ENCODE data around the gene CCNF.

Gene CCNF

DNA sequence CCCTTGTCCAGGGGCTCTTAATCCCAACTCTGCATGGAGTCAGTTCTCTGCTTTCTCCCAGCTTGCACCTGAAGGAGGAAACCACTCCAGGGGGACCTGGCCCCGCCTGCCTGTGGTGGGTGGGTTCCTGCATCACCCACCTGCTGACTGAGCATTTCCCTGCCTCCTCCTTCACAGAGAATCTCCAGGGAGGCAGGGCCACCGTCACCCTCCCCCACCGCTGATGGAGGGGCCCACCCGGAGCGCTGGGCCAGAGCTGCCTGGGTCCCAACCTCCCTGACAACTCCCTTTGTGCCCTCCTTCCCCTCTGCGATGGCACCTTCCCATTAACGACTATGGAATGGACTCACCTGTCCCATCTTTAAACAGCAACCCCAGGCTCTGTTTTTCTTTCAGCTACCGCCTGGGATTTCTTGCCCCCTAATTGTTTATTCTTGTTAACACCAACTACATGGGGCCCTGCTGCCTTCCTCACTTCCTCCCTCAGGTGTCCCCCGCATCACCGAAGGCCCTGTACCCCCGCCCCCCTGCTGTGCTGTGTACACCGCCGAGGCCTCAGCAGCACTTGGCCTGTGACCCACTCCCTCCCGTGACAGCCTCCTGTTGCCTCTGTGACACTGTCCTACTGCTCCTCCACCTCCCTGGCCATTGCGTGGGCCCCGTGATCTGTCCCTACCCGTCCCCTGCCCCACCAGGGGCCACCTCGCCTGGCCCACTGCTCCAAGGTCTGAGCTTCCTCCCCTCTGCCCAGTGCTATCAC, 29.8 kb downstream of the CCNF start:
- peaks cover 14% of the 10 kb centered on the region for H3K36me3 Mint-ChIP-seq (ENCODE audit: low read depth)
- H3K27ac Mint-ChIP-seq, result peak overlapping the region; percentile 90
- peak overlapping the region; percentile 92 for H3K4me3 Mint-ChIP-seq
- peaks cover 5% of the 10 kb centered on the region for H3K4me1 Mint-ChIP-seq (ENCODE audit: low read depth)
- no peaks in the 10 kb centered on the region for H3K27me3 Mint-ChIP-seq (ENCODE audit: low read depth)
- H3K9me3 Mint-ChIP-seq, result no peaks in the 10 kb centered on the region

GRCh38 chr16:2459647-2460390, 30.6 kb downstream of the CCNF start, which contains the start of gene TEDC2:
TEDC2 (plus strand) TSS chr16:2460109; CDS start chr16:2460145, 36 bp downstream.
- H3K27ac Mint-ChIP-seq, result peak within 1 kb of the TSS; percentile 90
- H3K36me3 Mint-ChIP-seq (ENCODE audit: low read depth), result peaks cover 13% of the 10 kb centered on the region

GRCh38 chr16:2460391-2460713, 31.1 kb downstream of the CCNF start:
- H3K4me3 Mint-ChIP-seq, result no peak overlapping the region
- peaks cover 9% of the 10 kb centered on the region for H3K36me3 Mint-ChIP-seq (ENCODE audit: low read depth)
- H3K27me3 Mint-ChIP-seq (ENCODE audit: low read depth), result no peaks in the 10 kb centered on the region
- H3K4me1 Mint-ChIP-seq (ENCODE audit: low read depth), result peaks cover 5% of the 10 kb centered on the region
- H3K27ac Mint-ChIP-seq, result no peak overlapping the region
- H3K9me3 Mint-ChIP-seq, result no peaks in the 10 kb centered on the region

More at GRCh38 chr16:2459647-2460390, 30.6 kb downstream of the CCNF start, which contains the start of gene TEDC2:
- Mint-ChIP-seq H3K9me3 (no peaks in the 10 kb centered on the region), H3K4me3 (peak within 1 kb of the TSS; percentile 92), H3K27me3 (ENCODE audit: low read depth) (no peaks in the 10 kb centered on the region), H3K4me1 (ENCODE audit: low read depth) (peaks cover 5% of the 10 kb centered on the region)

DNA sequence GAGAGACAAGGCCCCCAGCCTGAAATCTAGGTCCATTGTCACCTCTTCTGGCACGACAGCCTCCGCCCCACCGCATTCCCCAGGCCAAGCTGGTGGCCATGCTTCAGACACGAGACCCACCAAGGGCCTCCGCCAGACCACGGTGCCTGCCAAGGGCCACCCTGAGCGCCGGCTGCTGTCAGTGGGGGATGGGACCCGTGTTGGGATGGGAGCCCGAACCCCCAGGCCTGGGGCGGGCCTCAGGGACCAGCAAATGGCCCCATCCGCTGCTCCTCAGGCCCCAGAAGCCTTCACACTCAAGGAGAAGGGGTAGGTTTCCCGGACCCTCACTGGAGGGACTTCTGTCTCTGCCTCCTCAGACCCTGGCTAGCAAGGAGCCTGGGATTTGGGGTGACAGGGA, 31.7 kb downstream of the CCNF start:
- H3K4me1 Mint-ChIP-seq (ENCODE audit: low read depth), result peaks cover 5% of the 10 kb centered on the region
- H3K4me3 Mint-ChIP-seq, result peak overlapping the region; percentile 37
- H3K36me3 Mint-ChIP-seq (ENCODE audit: low read depth), result peaks cover 8% of the 10 kb centered on the region
- no peaks in the 10 kb centered on the region for H3K27me3 Mint-ChIP-seq (ENCODE audit: low read depth)
- H3K9me3 Mint-ChIP-seq, result no peaks in the 10 kb centered on the region
- H3K27ac Mint-ChIP-seq, result no peak overlapping the region

GRCh38 chr16:2462031-2462866, 33.0 kb downstream of the CCNF start:
- Mint-ChIP-seq H3K36me3 (ENCODE audit: low read depth) (peaks cover 6% of the 10 kb centered on the region), H3K4me3 (no peak overlapping the region), H3K4me1 (ENCODE audit: low read depth) (peaks cover 5% of the 10 kb centered on the region), H3K9me3 (no peaks in the 10 kb centered on the region), H3K27ac (no peak overlapping the region), H3K27me3 (ENCODE audit: low read depth) (peaks cover 2% of the 10 kb centered on the region)

DNA sequence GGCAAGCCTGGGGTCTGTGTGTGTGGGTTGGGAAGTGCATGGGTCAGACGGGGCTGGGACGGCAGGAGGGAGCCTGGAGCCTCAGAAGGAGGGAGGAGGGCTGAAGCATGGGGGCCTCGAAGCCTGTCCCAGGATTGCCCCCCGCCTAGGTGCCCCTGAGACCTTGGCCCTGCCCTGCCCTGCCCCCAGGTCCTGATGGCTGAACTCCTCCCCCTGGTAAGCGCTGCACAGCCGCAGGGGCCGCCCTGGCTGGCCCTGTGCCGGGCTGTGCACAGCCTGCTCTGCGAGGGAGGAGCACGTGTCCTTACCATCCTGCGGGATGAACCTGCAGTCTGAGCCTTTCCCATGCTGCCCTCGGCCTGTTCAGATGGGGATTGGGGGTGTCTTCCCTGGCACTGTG, 35.1 kb downstream of the CCNF start:
- H3K27ac Mint-ChIP-seq, result no peak overlapping the region
- H3K27me3 Mint-ChIP-seq (ENCODE audit: low read depth), result peaks cover 10% of the 10 kb centered on the region
- H3K36me3 Mint-ChIP-seq (ENCODE audit: low read depth), result peaks cover 3% of the 10 kb centered on the region
- H3K9me3 Mint-ChIP-seq, result no peaks in the 10 kb centered on the region
- no peak overlapping the region for H3K4me3 Mint-ChIP-seq
- H3K4me1 Mint-ChIP-seq (ENCODE audit: low read depth), result peaks cover 5% of the 10 kb centered on the region

DNA sequence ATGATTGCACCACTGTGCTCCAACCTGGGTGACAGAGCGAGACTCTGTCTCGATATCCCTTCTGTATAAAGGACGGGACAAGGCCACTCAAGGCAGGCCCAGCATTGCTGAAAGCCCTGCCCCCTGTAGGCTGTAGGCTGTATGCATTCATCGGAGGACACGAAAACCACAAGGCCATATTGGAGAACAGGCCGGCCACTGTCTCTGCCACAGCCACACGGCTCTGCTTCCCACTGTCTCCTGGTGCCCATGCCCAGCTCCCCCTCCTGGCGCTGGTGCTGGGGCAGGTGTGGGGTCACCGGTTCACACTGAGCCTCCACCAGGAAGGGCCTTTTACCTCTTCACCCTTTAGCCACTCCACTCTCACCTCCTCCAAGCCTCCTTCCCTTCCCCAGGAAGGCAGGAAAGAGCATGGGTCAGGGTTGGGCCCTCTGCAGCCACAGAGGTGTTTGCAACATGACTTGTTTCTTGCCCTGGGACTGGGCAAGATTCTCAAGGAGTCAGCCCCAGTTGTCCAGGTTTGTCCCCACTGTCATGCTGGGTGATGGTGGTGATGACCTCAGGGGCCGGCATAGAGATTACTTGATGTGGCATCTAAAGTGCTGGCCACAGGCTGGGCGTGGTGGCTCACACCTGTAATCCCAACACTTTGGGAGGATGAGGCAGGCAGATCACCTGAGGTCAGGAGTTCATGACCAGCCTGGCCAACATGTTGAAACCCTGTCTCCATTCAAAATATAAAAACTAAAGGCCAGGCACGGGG, 36.6 kb downstream of the CCNF start:
- no peak overlapping the region for H3K4me3 Mint-ChIP-seq
- no peak overlapping the region for H3K27ac Mint-ChIP-seq
- H3K27me3 Mint-ChIP-seq (ENCODE audit: low read depth), result peaks cover 23% of the 10 kb centered on the region
- no peaks in the 10 kb centered on the region for H3K9me3 Mint-ChIP-seq
- no peaks in the 10 kb centered on the region for H3K4me1 Mint-ChIP-seq (ENCODE audit: low read depth)
- H3K36me3 Mint-ChIP-seq (ENCODE audit: low read depth), result no peaks in the 10 kb centered on the region

GRCh38 chr16:2466667-2467527, 37.6 kb downstream of the CCNF start:
- H3K4me1 Mint-ChIP-seq (ENCODE audit: low read depth), result no peaks in the 10 kb centered on the region
- H3K4me3 Mint-ChIP-seq, result no peak overlapping the region
- H3K27me3 Mint-ChIP-seq (ENCODE audit: low read depth), result peaks cover 23% of the 10 kb centered on the region
- no peaks in the 10 kb centered on the region for H3K36me3 Mint-ChIP-seq (ENCODE audit: low read depth)
- no peak overlapping the region for H3K27ac Mint-ChIP-seq
- no peaks in the 10 kb centered on the region for H3K9me3 Mint-ChIP-seq

DNA sequence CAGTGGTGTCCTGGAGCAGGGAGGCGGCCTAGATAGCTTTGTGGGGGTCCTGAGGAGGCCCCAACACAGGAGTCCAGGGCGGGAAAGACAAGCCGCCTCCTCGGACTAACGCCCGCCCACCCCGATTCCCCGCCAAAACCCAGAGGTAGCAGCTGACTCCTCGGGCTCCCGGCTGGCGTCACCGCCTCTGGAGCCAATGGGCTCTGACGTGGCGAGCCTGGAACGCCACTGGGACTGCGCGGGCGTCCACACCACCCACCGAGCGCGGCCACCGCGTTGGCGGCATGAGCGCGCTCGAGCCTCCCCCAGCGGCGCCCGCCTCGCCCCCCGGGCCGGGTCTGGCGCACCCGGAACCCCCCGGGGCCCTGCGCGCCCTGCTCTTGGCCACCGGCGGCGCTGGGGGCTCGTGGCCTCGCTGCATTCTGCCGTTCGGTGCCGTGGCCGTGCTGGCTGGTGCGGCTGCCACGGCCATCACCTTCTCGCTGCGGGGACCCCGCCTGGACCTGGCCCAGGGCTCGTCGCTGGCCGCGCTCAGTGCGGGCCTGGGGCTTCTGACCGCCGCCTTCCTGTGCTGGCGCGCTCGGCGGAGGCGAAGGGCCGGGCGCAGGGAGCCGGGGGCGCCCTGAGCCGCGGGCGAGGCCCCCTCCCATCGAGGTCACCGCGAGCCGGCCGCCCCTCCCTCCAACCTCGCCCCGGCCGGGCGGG, 38.4 kb downstream of the CCNF start:
- Mint-ChIP-seq H3K9me3 (no peaks in the 10 kb centered on the region), H3K27me3 (ENCODE audit: low read depth) (peaks cover 24% of the 10 kb centered on the region), H3K4me1 (ENCODE audit: low read depth) (no peaks in the 10 kb centered on the region), H3K27ac (no peak overlapping the region), H3K4me3 (no peak overlapping the region), H3K36me3 (ENCODE audit: low read depth) (no peaks in the 10 kb centered on the region)

DNA sequence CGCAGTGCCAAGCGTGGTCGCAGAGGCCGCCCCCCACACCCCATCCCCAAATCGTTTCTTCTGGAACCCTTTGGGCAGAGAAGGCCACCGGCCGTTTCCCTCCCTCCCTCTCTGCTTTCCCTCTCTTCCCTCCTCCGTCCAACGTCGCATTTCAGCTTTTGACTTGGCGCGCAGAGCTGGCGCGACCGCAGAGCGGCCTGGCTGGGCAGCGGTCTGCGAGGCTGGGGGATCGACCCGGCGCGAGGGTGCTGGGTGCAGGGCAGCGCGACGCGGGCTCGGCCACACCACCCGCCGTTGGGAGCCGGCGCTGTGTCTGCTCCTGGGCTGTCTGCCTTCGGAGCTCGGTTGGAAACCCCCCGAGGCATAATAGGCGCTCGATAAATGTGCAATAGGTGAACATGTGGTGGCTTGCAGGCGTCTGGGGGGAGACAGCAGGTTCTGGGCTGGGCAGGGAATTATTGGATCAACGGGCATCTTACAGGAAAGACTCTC, 39.0 kb downstream of the CCNF start:
- peak overlapping the region; percentile 40 for H3K4me3 Mint-ChIP-seq
- H3K9me3 Mint-ChIP-seq, result no peaks in the 10 kb centered on the region
- no peak overlapping the region for H3K27ac Mint-ChIP-seq
- no peaks in the 10 kb centered on the region for H3K36me3 Mint-ChIP-seq (ENCODE audit: low read depth)
- peaks cover 30% of the 10 kb centered on the region for H3K27me3 Mint-ChIP-seq (ENCODE audit: low read depth)
- H3K4me1 Mint-ChIP-seq (ENCODE audit: low read depth), result peaks cover 4% of the 10 kb centered on the region

DNA sequence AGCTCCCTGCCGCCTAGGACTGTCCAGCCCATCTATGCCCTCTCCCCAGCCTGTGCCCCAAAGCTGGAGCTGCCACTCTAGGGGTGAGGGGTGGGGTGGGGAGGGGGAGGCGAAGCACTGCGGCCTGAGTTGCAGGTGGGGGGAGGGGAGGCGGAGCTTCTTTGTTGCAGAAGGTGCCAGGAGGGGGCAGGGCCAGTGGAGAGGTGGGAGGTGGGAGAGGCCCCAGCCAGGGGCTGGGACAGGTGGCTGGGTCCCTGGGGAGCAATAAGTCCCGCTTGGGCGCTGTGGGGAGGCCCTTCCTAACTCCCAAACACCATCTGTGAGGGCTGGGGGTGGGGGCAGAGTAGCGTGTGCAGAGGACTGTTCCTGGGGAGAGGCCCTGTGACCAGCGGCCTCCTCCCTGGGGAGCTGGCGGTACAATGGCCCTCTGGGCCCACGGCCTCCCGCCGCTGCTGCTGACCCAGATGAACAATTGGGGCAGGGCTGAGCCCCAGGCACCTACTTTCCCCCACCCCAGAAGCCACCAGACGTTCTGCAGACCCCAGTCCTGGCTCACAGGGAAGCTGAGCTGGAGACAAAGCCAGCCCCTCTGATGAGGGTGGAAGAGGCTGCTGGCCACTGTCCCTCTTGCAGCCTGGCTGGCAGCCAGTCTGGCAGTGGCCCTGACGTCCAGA, 39.6 kb downstream of the CCNF start:
- Mint-ChIP-seq H3K9me3 (no peaks in the 10 kb centered on the region), H3K4me1 (ENCODE audit: low read depth) (peaks cover 5% of the 10 kb centered on the region), H3K27ac (no peak overlapping the region), H3K27me3 (ENCODE audit: low read depth) (peaks cover 32% of the 10 kb centered on the region), H3K36me3 (ENCODE audit: low read depth) (no peaks in the 10 kb centered on the region), H3K4me3 (no peak overlapping the region)

DNA sequence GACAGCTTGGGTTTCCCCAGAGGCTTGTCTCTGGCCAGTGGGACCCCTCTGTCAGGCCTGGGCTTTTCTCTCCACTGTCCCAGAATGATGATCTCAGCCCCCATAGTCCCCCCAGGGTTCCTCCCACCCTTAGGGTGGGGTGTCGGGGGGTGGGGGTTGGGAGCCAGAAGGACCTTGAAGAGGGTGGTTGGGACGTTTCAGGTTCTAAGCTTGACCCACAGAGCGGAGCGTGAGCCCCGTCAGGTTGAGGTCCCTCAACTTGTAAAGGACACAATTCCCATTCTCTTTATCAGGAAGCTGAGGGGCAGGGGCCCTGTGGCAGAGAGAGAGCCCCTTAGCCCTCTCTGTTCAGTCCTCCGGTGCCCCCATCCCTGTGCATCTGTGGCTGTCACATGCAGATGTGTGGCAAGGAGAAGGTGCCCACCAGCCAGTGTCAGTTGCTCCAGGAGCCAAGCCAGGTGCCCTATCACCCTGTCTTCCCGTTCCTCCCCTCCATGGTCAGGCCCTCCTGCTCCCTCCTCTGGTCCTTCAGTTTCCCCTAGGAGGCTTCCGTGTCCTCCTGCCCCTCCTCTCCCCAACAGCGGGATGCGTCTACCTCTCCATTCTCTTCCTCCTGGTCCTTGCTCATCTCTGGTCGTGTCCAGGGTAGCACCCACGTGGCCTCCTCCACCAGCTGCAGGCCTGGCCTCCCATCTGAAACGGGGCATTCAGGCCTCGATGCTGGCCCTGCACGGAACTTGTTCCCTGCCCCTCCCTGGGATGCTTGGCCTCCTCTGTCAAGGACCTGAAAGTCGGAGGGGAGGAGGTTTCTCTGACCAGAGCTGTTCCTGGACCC, 40.4 kb downstream of the CCNF start:
- Mint-ChIP-seq H3K4me3 (no peak overlapping the region), H3K9me3 (no peaks in the 10 kb centered on the region), H3K27me3 (ENCODE audit: low read depth) (peaks cover 32% of the 10 kb centered on the region), H3K27ac (no peak overlapping the region), H3K36me3 (ENCODE audit: low read depth) (no peaks in the 10 kb centered on the region), H3K4me1 (ENCODE audit: low read depth) (peaks cover 5% of the 10 kb centered on the region)
